ENCODE results near the gene GALNT15.

GALNT15 gene

DNA sequence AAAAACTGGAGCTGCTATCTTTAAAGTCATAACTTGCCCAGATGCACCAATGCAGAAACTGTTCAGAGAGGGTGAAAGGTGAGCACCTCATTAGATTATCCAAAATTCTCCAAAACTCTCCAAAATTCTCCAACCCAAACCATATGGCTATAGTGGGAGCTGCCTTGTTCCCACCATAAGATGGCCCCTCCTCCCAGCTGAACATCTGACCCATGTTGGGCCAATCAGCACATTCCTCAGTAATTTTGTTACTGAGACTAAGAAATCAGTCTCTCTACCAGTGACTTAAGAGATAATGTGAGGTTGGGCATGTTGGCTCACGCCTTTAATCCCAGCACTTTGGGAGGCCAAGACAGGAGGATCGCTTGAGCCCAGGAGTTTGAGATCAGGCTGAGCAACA, 57.5 kb downstream of the GALNT15 start:
- no peaks in the 10 kb centered on the region for H3K79me2 ChIP-seq (ENCODE audit: control insufficient read depth, insufficient read depth, low read length, poor library complexity)
- H2AFZ ChIP-seq (ENCODE audit: insufficient read depth, low read length, poor library complexity), result no peak overlapping the region
- WGBS (ENCODE audit: extremely low coverage, insufficient coverage, insufficient read length), result no CpG with 5 or more reads among the region's 2 CpGs
- H3K23ac ChIP-seq (ENCODE audit: low read length), result no peak overlapping the region
- DNase-seq, result no peak
- H3K9me3 ChIP-seq (ENCODE audit: insufficient read depth, low read depth, low read length), result no peaks in the 10 kb centered on the region
- H3K9ac ChIP-seq (ENCODE audit: low read length), result no peak overlapping the region
- H2BK120ac ChIP-seq (ENCODE audit: insufficient read depth, low read length, poor library complexity), result no peak overlapping the region
- no peaks in the 10 kb centered on the region for H3K79me1 ChIP-seq (ENCODE audit: low read length)
- H3K4me3 ChIP-seq (ENCODE audit: low read depth, low read length), result no peak overlapping the region
- H2BK12ac ChIP-seq (ENCODE audit: low read length), result no peak overlapping the region
- H3K4ac ChIP-seq (ENCODE audit: low read depth, low read length), result no peak overlapping the region
- no peak overlapping the region for H4K91ac ChIP-seq (ENCODE audit: low read depth, low read length)
- no peak overlapping the region for H3K4me2 ChIP-seq (ENCODE audit: low read length)
- H3K14ac ChIP-seq (ENCODE audit: low read length), result no peak overlapping the region
- no peaks in the 10 kb centered on the region for H3K36me3 ChIP-seq (ENCODE audit: control insufficient read depth in 1 of 2, insufficient read depth in 2 of 2, low read length in 2 of 2)
- no peak overlapping the region for H2AK5ac ChIP-seq (ENCODE audit: low read length)
- H3K27ac ChIP-seq (ENCODE audit: low read depth, low read length), result no peak overlapping the region
- no peak overlapping the region for H3K18ac ChIP-seq (ENCODE audit: low read length)
- H4K12ac ChIP-seq (ENCODE audit: low read depth, low read length), result no peak overlapping the region
- H2BK5ac ChIP-seq (ENCODE audit: low read depth, low read length, poor library complexity), result no peak overlapping the region
- no peaks in the 10 kb centered on the region for H3K27me3 ChIP-seq (ENCODE audit: insufficient read depth, low read length)
- no peaks in the 10 kb centered on the region for H3K4me1 ChIP-seq (ENCODE audit: control insufficient read depth in 1 of 2, insufficient read depth in 2 of 2, low read length in 2 of 2)
- no peak overlapping the region for H4K8ac ChIP-seq (ENCODE audit: low read depth, low read length)

- no peaks in the 10 kb centered on the region for H3K36me3 ChIP-seq (ENCODE audit: control insufficient read depth in 1 of 2, insufficient read depth in 2 of 2, low read length in 2 of 2)
- H3K4me3 ChIP-seq (ENCODE audit: low read depth, low read length), result no peak overlapping the region
- no peaks in the 10 kb centered on the region for H3K4me1 ChIP-seq (ENCODE audit: control insufficient read depth in 1 of 2, insufficient read depth in 2 of 2, low read length in 2 of 2)
- no peaks in the 10 kb centered on the region for H3K79me1 ChIP-seq (ENCODE audit: low read length)
- H3K18ac ChIP-seq (ENCODE audit: low read length), result no peak overlapping the region
- H3K9me3 ChIP-seq (ENCODE audit: insufficient read depth, low read depth, low read length), result no peaks in the 10 kb centered on the region
- no peak for DNase-seq
- no peak overlapping the region for H3K4ac ChIP-seq (ENCODE audit: low read depth, low read length)
- H3K27ac ChIP-seq (ENCODE audit: low read depth, low read length), result no peak overlapping the region
- H3K79me2 ChIP-seq (ENCODE audit: control insufficient read depth, insufficient read depth, low read length, poor library complexity), result no peaks in the 10 kb centered on the region
- H3K27me3 ChIP-seq (ENCODE audit: insufficient read depth, low read length), result no peaks in the 10 kb centered on the region
- no peak overlapping the region for H3K9ac ChIP-seq (ENCODE audit: low read length)
- H3K23ac ChIP-seq (ENCODE audit: low read length), result no peak overlapping the region
- H4K91ac ChIP-seq (ENCODE audit: low read depth, low read length), result no peak overlapping the region
- no peak overlapping the region for H2AK5ac ChIP-seq (ENCODE audit: low read length)
- WGBS (ENCODE audit: extremely low coverage, insufficient coverage, insufficient read length), result no CpG with 5 or more reads among the region's 1 CpG
- no peak overlapping the region for H3K4me2 ChIP-seq (ENCODE audit: low read length)
- H2BK5ac ChIP-seq (ENCODE audit: low read depth, low read length, poor library complexity), result no peak overlapping the region
- no peak overlapping the region for H4K12ac ChIP-seq (ENCODE audit: low read depth, low read length)
- no peak overlapping the region for H3K14ac ChIP-seq (ENCODE audit: low read length)
- H4K8ac ChIP-seq (ENCODE audit: low read depth, low read length), result no peak overlapping the region
- H2BK120ac ChIP-seq (ENCODE audit: insufficient read depth, low read length, poor library complexity), result no peak overlapping the region
- H2BK12ac ChIP-seq (ENCODE audit: low read length), result no peak overlapping the region
- H2AFZ ChIP-seq (ENCODE audit: insufficient read depth, low read length, poor library complexity), result no peak overlapping the region
Observed at GRCh38 chr3:16233806-16234205, 59.3 kb downstream of the GALNT15 start.

DNA sequence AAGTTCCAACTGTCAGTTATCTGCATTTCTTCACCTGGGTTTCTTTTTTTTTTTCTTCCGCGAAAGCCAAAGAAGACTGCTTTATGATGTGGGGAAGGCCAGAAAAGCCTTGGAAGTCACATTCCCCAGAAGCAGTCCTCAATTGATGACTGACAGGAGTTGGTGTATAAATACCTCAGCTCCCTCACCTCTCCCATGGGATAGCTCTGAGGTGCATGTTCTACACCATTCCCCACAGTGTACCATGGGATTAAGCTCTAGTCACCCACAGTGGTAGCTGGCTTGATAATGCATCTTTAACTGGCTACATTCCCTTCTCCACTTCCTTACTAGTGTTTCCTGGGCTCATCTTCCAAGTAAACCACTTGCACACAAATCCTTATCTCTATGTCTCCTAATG, 59.8 kb downstream of the GALNT15 start:
- no peaks in the 10 kb centered on the region for H3K79me2 ChIP-seq (ENCODE audit: control insufficient read depth, insufficient read depth, low read length, poor library complexity)
- no CpG with 5 or more reads among the region's 2 CpGs for WGBS (ENCODE audit: extremely low coverage, insufficient coverage, insufficient read length)

GRCh38 chr3:16236030-16236639, 61.7 kb downstream of the GALNT15 start:
- H4K12ac ChIP-seq (ENCODE audit: low read depth, low read length), result no peak overlapping the region
- H3K79me2 ChIP-seq (ENCODE audit: control insufficient read depth, insufficient read depth, low read length, poor library complexity), result no peaks in the 10 kb centered on the region
- no peaks in the 10 kb centered on the region for H3K79me1 ChIP-seq (ENCODE audit: low read length)
- no peak overlapping the region for H3K9ac ChIP-seq (ENCODE audit: low read length)
- no peak overlapping the region for H4K91ac ChIP-seq (ENCODE audit: low read depth, low read length)
- no CpG with 5 or more reads among the region's 4 CpGs for WGBS (ENCODE audit: extremely low coverage, insufficient coverage, insufficient read length)
- no peak overlapping the region for H2BK12ac ChIP-seq (ENCODE audit: low read length)
- no peak overlapping the region for H2AFZ ChIP-seq (ENCODE audit: insufficient read depth, low read length, poor library complexity)
- no peak overlapping the region for H2AK5ac ChIP-seq (ENCODE audit: low read length)
- no peak overlapping the region for H3K27ac ChIP-seq (ENCODE audit: low read depth, low read length)
- no peak overlapping the region for H2BK5ac ChIP-seq (ENCODE audit: low read depth, low read length, poor library complexity)
- no peak overlapping the region for H3K4me2 ChIP-seq (ENCODE audit: low read length)
- H4K8ac ChIP-seq (ENCODE audit: low read depth, low read length), result no peak overlapping the region
- H3K4me1 ChIP-seq (ENCODE audit: control insufficient read depth in 1 of 2, insufficient read depth in 2 of 2, low read length in 2 of 2), result no peaks in the 10 kb centered on the region
- H2BK120ac ChIP-seq (ENCODE audit: insufficient read depth, low read length, poor library complexity), result no peak overlapping the region
- H3K4ac ChIP-seq (ENCODE audit: low read depth, low read length), result no peak overlapping the region
- H3K14ac ChIP-seq (ENCODE audit: low read length), result no peak overlapping the region
- no peak overlapping the region for H3K23ac ChIP-seq (ENCODE audit: low read length)
- no peak for DNase-seq
- no peaks in the 10 kb centered on the region for H3K27me3 ChIP-seq (ENCODE audit: insufficient read depth, low read length)
- no peaks in the 10 kb centered on the region for H3K9me3 ChIP-seq (ENCODE audit: insufficient read depth, low read depth, low read length)
- H3K18ac ChIP-seq (ENCODE audit: low read length), result no peak overlapping the region
- no peak overlapping the region for H3K4me3 ChIP-seq (ENCODE audit: low read depth, low read length)
- no peaks in the 10 kb centered on the region for H3K36me3 ChIP-seq (ENCODE audit: control insufficient read depth in 1 of 2, insufficient read depth in 2 of 2, low read length in 2 of 2)

More for the DNA sequence above, 59.8 kb downstream of the GALNT15 start:
- no peak overlapping the region for H2AFZ ChIP-seq (ENCODE audit: insufficient read depth, low read length, poor library complexity)
- H4K12ac ChIP-seq (ENCODE audit: low read depth, low read length), result no peak overlapping the region
- no peak overlapping the region for H3K27ac ChIP-seq (ENCODE audit: low read depth, low read length)
- no peak overlapping the region for H3K14ac ChIP-seq (ENCODE audit: low read length)
- no peaks in the 10 kb centered on the region for H3K27me3 ChIP-seq (ENCODE audit: insufficient read depth, low read length)
- no peak overlapping the region for H3K18ac ChIP-seq (ENCODE audit: low read length)
- no peak overlapping the region for H4K91ac ChIP-seq (ENCODE audit: low read depth, low read length)
- H3K4me2 ChIP-seq (ENCODE audit: low read length), result no peak overlapping the region
- H2BK5ac ChIP-seq (ENCODE audit: low read depth, low read length, poor library complexity), result no peak overlapping the region
- H2AK5ac ChIP-seq (ENCODE audit: low read length), result no peak overlapping the region
- no peaks in the 10 kb centered on the region for H3K79me1 ChIP-seq (ENCODE audit: low read length)
- no peak overlapping the region for H3K23ac ChIP-seq (ENCODE audit: low read length)
- no peaks in the 10 kb centered on the region for H3K4me1 ChIP-seq (ENCODE audit: control insufficient read depth in 1 of 2, insufficient read depth in 2 of 2, low read length in 2 of 2)
- H3K36me3 ChIP-seq (ENCODE audit: control insufficient read depth in 1 of 2, insufficient read depth in 2 of 2, low read length in 2 of 2), result no peaks in the 10 kb centered on the region
- no peak overlapping the region for H2BK12ac ChIP-seq (ENCODE audit: low read length)
- H3K4ac ChIP-seq (ENCODE audit: low read depth, low read length), result no peak overlapping the region
- no peaks in the 10 kb centered on the region for H3K9me3 ChIP-seq (ENCODE audit: insufficient read depth, low read depth, low read length)
- no peak overlapping the region for H3K9ac ChIP-seq (ENCODE audit: low read length)
- no peak overlapping the region for H2BK120ac ChIP-seq (ENCODE audit: insufficient read depth, low read length, poor library complexity)
- no peak overlapping the region for H4K8ac ChIP-seq (ENCODE audit: low read depth, low read length)
- H3K4me3 ChIP-seq (ENCODE audit: low read depth, low read length), result no peak overlapping the region
- DNase-seq, result no peak

Data from trophoblast cell (in vitro differentiated cells and primary cell).